ENCODE results near the gene PIAS4.

PIAS4 gene

DNA sequence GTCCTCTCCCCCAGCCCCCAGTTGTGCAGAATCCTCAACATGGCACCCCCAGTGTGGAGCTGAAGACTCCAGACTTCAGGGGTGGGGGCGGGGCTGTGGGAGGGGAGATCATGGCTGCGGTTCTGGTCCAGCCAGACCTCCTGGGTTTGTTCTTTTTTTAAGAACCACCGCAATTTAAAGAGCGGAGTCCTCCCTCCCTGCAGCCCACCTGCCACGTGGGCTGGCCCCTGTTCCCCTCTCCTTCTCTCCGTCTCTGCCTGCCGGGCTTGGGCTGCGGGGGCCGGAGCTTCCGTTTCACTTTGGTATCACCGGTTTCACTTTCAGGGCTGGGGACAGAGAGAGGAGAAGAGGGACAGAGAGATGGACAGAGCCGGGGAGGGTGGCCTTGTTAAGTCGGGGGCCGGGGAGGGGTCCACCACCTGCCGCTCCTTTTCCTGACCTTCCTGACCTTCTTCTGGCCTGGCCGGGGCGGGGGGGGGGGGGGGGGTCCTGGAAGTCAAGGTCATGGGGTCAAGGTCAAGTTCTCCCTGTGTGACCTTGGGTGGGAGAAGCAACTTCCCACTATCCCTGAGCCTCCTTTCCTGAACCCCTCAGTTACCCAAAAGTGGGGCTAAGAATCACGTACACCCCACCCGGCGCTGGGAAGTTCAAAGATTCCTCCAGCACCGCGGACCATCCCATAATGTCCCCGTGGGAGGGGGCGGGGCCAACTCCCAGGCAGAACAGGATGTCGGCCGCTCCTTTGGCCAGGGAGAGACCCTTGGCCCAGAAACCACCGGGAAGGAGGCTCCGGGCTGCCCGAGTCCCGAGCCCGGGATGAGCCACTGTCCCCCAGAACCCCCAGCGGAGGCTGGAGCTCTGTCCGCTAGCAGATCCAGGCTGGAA, 70.5 kb downstream of the PIAS4 start:
- no peak for DNase-seq (ENCODE audit: low read depth)

- DNase-seq (ENCODE audit: low read depth) = no peak
Observed at GRCh38 chr19:4080473-4080872, 72.9 kb downstream of the PIAS4 start.

GRCh38 chr19:4081441-4082129, 74.0 kb downstream of the PIAS4 start:
- DNase-seq (ENCODE audit: low read depth) = no peak

DNA sequence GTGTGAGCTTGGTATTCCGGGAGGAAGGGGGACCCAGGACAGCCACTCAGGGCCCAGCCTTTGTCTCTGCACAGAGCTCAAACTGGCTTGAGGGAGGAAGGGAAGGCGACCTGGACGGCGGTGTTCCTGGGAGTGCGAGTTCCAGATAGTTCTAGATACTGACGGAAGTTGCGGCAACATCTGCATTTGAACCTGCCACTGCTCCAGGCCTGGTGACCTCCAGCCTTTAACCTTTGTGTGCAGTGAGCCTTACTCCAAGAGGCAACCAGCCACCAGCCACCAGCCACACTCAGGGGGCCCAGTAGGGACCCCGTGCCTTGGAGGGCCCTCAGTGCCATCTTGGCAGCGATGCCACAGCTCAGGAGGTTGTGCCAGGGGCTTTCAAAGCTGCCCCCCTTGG, 74.6 kb downstream of the PIAS4 start:
- DNase-seq (ENCODE audit: low read depth) = no peak

DNA sequence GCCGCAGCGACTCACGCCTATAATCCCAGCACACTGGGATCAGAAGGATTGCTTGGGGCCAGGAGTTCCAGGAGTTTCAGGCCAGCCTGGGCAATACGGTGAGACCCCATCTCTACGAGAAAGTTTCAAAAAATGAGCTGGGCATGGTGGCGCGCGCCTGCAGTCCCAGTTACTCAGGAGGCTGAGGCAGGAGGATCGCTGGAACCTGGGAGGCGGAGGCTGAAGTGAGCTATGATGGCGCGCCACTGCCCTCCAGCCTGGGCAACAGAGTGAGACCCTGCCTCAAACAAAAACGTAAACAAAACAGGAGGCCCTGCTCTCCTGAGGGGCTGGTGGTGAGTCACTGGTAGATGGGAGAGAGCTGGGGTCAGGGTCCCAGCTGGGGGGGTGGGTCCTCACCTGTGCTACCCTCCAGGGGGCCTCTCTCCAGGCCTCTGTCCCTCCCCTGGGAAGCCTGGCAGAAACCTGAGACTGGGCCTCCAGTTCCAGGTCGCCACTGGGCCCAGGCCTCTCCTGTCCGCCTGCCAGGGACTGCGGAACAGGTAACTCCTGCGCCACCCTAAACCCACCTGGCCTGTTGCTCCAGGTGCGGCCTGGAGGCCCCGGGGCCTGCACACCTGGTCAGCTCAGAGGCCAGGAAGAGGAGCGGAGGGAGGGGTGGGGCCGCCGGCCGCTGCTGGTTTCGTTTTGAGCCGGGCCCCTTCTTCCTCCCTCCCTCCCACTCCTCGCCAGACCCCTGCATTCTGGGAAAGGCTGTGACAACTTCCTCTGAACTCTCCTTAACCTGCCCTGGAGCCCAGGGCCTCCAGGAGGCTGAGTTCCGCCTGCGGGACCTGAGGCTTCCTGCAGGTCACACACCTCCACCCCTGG, 76.4 kb downstream of the PIAS4 start:
- no peak for DNase-seq (ENCODE audit: low read depth)

DNA sequence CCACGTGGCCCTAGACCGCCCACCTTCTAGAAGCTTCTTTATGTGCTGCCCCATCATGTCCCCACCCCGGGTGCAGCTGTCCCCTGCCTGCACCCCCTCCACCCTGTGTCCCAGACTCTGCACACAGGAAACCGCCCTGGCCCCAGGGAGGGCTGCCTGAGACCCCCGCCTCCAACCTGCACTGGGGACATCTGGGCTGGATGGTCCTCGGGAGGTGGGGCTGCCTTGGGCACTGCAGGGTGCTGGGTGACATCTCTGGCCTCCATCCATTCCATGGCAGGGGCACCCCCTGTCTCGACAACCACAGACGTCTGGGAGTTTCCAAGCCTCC, 77.0 kb downstream of the PIAS4 start:
- DNase-seq (ENCODE audit: low read depth) = no peak

GRCh38 chr19:4086411-4086867, 78.9 kb downstream of the PIAS4 start:
- no peak for DNase-seq (ENCODE audit: low read depth)

- no peak for DNase-seq (ENCODE audit: low read depth)
Observed at GRCh38 chr19:4087787-4088679, 80.5 kb downstream of the PIAS4 start.

DNA sequence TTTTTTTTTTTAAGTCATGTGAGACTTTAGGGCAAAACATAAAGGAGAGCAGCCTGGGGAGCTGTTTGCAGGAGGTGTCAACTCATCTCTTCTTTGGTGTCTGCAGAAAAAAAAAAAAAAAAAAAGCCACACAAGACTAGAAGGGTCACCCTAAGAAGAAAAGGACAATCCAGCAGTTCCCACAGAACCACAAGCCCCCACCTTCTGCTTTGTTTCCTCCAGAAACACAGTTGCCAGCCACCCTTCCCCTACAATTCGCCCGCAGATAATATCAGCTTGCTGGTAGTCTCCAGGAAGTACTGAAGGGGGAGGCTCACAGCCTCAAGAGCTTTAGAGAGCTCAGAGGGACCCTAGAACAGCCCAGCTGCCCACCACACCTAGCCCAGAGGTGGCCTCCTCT, 81.4 kb downstream of the PIAS4 start:
- no peak for DNase-seq (ENCODE audit: low read depth)
